Neural cell (in vitro differentiated cells): ENCODE measurements around the gene RNF157. TPM values are rescaled to one million over a fixed set of nuclear protein-coding genes. Genes with fewer than 3 reads are reported as not detected.

Experiments
- H2AFZ ChIP-seq: fragments of 200-600, 300-800 bp; sonication (generic), shearing (Covaris generic); 2 replicates; pipeline ENCODE4 v1.6.0; 2014; ENCODE audit warnings: low read depth, mild to moderate bottlenecking, antibody characterized with exemption, low read length, moderate library complexity
- H3F3A ChIP-seq: fragments of 200-600 bp; shearing (Covaris generic); 2 replicates; pipeline ENCODE4 v1.6.1; 2016; ENCODE audit warnings: mild to moderate bottlenecking, moderate library complexity, mixed read lengths, antibody characterized with exemption, low read length; ENCODE audit not compliant: insufficient read depth, poor library complexity, severe bottlenecking
- H3K27ac ChIP-seq: fragments of 200-600, 300-800 bp; sonication (generic), shearing (Covaris generic); 2 replicates; pipeline ENCODE4 v1.5.1; 2014; ENCODE audit warnings: mild to moderate bottlenecking, low read length, moderate library complexity
- H3K27me3 ChIP-seq: fragments of 300-800, 200-600 bp; sonication (generic), shearing (Covaris generic); 2 replicates; pipeline ENCODE4 v1.6.0; 2014; ENCODE audit warnings: mild to moderate bottlenecking, low read depth, low read length, moderate library complexity; ENCODE audit not compliant: insufficient read depth
- H3K36me3 ChIP-seq: fragments of 300-800, 200-600 bp; sonication (generic), shearing (Covaris generic); 2 replicates; pipeline ENCODE4 v1.5.1; 2014; ENCODE audit warnings: mild to moderate bottlenecking, antibody characterized with exemption, low read length, moderate library complexity; ENCODE audit not compliant: insufficient read depth
- H3K4me2 ChIP-seq: fragments of 300-800, 200-600 bp; sonication (generic), shearing (Covaris generic); 2 replicates; pipeline ENCODE4 v1.6.0; 2014; ENCODE audit warnings: mild to moderate bottlenecking, low read length
- H3K4me3 ChIP-seq: fragments of 300-800, 200-600 bp; sonication (generic), shearing (Covaris generic); 2 replicates; pipeline ENCODE4 v1.5.1; 2014; ENCODE audit warnings: mild to moderate bottlenecking, low read length, moderate library complexity
- H3K79me2 ChIP-seq: fragments of 200-600 bp; shearing (Covaris generic); replicated peaks from 2 replicates; pipeline ENCODE4 v1.6.0; 2014; ENCODE audit warnings: mild to moderate bottlenecking, low read length, moderate library complexity; ENCODE audit not compliant: insufficient read depth
- H3K9ac ChIP-seq: fragments of 300-800, 200-600 bp; sonication (generic), shearing (Covaris generic); 2 replicates; pipeline ENCODE4 v1.6.1; 2016; ENCODE audit warnings: mild to moderate bottlenecking, low read length, mixed read lengths
- H3K9me2 ChIP-seq: fragments of 200-600 bp; shearing (Covaris generic); 2 replicates; pipeline ENCODE4 v1.6.1; 2016; ENCODE audit warnings: mild to moderate bottlenecking, low read length, mixed read lengths; ENCODE audit not compliant: insufficient read depth
- H3K9me3 ChIP-seq: fragments of 200-600, 300-800 bp; sonication (generic), shearing (Covaris generic); 2 replicates; pipeline ENCODE4 v1.6.1; 2016; ENCODE audit warnings: mild to moderate bottlenecking, mixed run types, low read length, moderate library complexity, mixed read lengths
- H4K20me1 ChIP-seq: fragments of 200-600 bp; shearing (Covaris generic); 2 replicates; pipeline ENCODE4 v1.6.1; 2016; ENCODE audit warnings: mild to moderate bottlenecking, mixed run types; ENCODE audit not compliant: insufficient read depth
- EP300 ChIP-seq: fragments of 450-650 bp; conservative IDR thresholded peaks from 2 replicates; pipeline ENCODE4 v1.6.1; 2014; ENCODE audit warnings: antibody characterized with exemption, mild to moderate bottlenecking, moderate library complexity; ENCODE audit not compliant: poor library complexity, severe bottlenecking
- EZH2 ChIP-seq: fragments of 200-600, 300-800 bp; shearing (Covaris generic), sonication (generic); IDR thresholded peaks from 2 replicates; pipeline ENCODE4 v1.6.1; 2014; ENCODE audit warnings: antibody characterized with exemption, low read length, borderline replicate concordance, mild to moderate bottlenecking; ENCODE audit not compliant: insufficient read depth, poor library complexity, severe bottlenecking
- MXI1 ChIP-seq: fragments of 450-650 bp; conservative IDR thresholded peaks from 2 replicates; pipeline ENCODE4 v1.6.1; 2014; ENCODE audit warnings: antibody characterized with exemption, mild to moderate bottlenecking; ENCODE audit not compliant: poor library complexity, severe bottlenecking
- POLR2AphosphoS5 ChIP-seq: IDR thresholded peaks from 2 replicates; pipeline ENCODE4 v1.6.1; 2012
- RAD21 ChIP-seq: fragments of 450-650 bp; conservative IDR thresholded peaks from 2 replicates; pipeline ENCODE4 v1.6.1; 2014; ENCODE audit warnings: antibody characterized with exemption, mild to moderate bottlenecking, moderate library complexity
- REST ChIP-seq: IDR thresholded peaks from 2 replicates; pipeline ENCODE4 v1.6.1; 2012; ENCODE audit warnings: borderline replicate concordance
- SMC3 ChIP-seq: fragments of 450-650 bp; conservative IDR thresholded peaks from 2 replicates; pipeline ENCODE4 v1.6.1; 2014; ENCODE audit warnings: antibody characterized with exemption, mild to moderate bottlenecking, moderate library complexity; ENCODE audit not compliant: poor library complexity
- TAF1 ChIP-seq: IDR thresholded peaks from 2 replicates; pipeline ENCODE4 v1.6.1; 2012; ENCODE audit warnings: low read depth
- polyA plus RNA-seq: library from polyadenylated mRNA; depleted of rRNA; stranded (reverse); fragments of >200 nt; gene quantifications from 2 replicates; pipeline ENCODE4 v1.2.3, GENCODE V29; 2014
- TF ChIP-seq, protein P1 (sequence below): fragments of 450-650 bp; IDR thresholded peaks from 2 replicates; pipeline ENCODE4 v1.5.1; 2014; ENCODE audit warnings: antibody characterized with exemption, mild to moderate bottlenecking, moderate library complexity; ENCODE audit not compliant: poor library complexity, severe bottlenecking

RNF157 gene
- polyA plus RNA-seq, 1 donor from 2014 or later = 15.9 TPM

DNA sequence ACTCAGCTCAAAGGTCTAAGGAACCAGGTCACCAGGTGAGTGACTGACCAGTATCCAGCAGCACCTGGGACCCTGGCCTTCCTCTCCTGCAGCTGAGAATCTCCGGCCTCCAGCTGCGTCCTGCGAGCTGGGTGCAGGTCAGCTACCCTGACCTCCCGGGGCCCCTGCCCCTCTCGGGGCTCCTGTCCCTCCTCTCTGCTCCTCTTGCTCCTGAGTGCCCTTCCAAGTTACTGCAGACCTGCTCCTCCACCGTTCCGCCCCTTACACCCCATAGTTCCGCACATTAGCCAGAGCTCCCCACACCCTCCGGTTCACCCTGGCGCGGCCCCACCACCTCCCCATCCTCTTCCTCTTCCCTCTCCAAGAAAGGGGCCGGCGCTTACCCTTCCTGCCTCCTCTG lies 109.8 kb downstream of the RNF157 start:
- Histone ChIP-seq H3K4me3 (no peak overlapping the region), H3K4me2 (no peak overlapping the region), H4K20me1 (no peaks in the 10 kb centered on the region), H3K79me2 (no peaks in the 10 kb centered on the region), H3K36me3 (no peaks in the 10 kb centered on the region), H3K9me3 (no peaks in the 10 kb centered on the region), H2AFZ (no peak overlapping the region), H3K9ac (no peak overlapping the region), H3F3A (no peaks in the 10 kb centered on the region), H3K27ac (no peak overlapping the region), H3K27me3 (no peaks in the 10 kb centered on the region), H3K9me2 (no peaks in the 10 kb centered on the region)
- TF ChIP-seq MXI1 (no peak), TAF1 (no peak), EP300 (no peak), REST (no peak), EZH2 (no peak), SMC3 (no peak), POLR2AphosphoS5 (no peak), RAD21 (no peak)
- TF ChIP-seq, protein P1, sequence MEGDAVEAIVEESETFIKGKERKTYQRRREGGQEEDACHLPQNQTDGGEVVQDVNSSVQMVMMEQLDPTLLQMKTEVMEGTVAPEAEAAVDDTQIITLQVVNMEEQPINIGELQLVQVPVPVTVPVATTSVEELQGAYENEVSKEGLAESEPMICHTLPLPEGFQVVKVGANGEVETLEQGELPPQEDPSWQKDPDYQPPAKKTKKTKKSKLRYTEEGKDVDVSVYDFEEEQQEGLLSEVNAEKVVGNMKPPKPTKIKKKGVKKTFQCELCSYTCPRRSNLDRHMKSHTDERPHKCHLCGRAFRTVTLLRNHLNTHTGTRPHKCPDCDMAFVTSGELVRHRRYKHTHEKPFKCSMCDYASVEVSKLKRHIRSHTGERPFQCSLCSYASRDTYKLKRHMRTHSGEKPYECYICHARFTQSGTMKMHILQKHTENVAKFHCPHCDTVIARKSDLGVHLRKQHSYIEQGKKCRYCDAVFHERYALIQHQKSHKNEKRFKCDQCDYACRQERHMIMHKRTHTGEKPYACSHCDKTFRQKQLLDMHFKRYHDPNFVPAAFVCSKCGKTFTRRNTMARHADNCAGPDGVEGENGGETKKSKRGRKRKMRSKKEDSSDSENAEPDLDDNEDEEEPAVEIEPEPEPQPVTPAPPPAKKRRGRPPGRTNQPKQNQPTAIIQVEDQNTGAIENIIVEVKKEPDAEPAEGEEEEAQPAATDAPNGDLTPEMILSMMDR = no peak

GRCh38 chr17:76125922-76126321 lies 114.4 kb downstream of the RNF157 start:
- no peak overlapping the region for H3K9ac ChIP-seq
- TF ChIP-seq RAD21 (no peak), TAF1 (no peak), REST (no peak), SMC3 (no peak), MXI1 (no peak), POLR2AphosphoS5 (no peak), EP300 (no peak)

More at GRCh38 chr17:76125922-76126321, 114.4 kb downstream of the RNF157 start:
- Histone ChIP-seq H4K20me1 (no peaks in the 10 kb centered on the region), H3K4me2 (no peak overlapping the region), H3K79me2 (no peaks in the 10 kb centered on the region), H3K9me2 (no peaks in the 10 kb centered on the region), H2AFZ (no peak overlapping the region), H3F3A (no peaks in the 10 kb centered on the region), H3K9me3 (no peaks in the 10 kb centered on the region), H3K4me3 (no peak overlapping the region), H3K27me3 (no peaks in the 10 kb centered on the region), H3K36me3 (no peaks in the 10 kb centered on the region), H3K27ac (no peak overlapping the region)
